ENCODE results near the gene PPIP5K1. TPM values are rescaled to one million over a fixed set of nuclear protein-coding genes. Genes with fewer than 3 reads are reported as not detected.

The PPIP5K1 gene
- total and polyA plus RNA-seq, 9 of the 15 experiments (the other 6 are each of a cell fraction or from before 2014, with no cell fraction given) = 2.5 to 74.6 (median 35.1) TPM

DNA sequence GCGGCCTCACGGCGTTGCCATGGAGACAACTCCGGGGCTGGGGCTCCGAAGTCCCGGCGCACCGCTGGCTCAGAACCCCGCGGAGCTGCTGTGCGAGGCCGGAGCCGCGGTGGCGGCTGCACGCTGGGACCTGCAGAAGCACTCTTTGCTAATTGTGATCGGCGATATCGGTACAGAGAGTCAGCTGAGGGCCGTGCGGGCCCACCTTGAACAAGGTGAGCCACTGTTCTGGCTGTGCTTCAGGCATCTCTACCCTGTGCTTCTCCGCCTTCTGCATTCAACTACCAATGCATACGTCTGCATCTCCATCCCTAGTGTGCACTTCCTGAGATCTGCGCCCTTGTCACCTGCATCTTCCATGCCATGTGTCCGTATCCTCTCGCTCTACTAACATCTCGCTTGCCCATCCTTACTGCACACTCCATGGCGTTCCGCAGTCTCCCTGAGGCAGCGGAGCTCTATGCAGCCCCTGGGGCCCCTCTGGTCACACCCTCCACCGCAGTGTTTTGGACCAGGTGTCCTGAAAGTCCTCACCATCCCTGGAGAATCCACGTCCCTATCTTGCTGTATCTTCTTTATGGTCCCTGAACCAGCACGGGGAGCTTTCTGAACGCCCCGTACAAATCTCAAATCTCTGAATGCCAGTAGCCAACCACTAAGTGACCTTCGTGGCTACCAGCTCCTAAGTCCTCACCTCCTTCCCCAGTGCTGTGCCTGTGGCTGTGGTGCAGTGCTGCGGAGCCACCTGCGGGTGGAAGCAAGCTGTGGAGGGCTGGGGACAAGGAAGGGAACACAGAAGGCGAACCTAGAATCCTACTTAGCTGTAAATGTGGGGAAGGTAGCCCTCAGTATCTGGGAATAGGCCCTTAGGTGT lies 78.8 kb downstream of the PPIP5K1 start (continued):
- TF ChIP-seq KAT7 (CRISPR knock-in tag; IDR thresholded peaks at IDR 0.05; ENCODE audit: borderline replicate concordance) = no peak
- TF ChIP-seq, protein P1, sequence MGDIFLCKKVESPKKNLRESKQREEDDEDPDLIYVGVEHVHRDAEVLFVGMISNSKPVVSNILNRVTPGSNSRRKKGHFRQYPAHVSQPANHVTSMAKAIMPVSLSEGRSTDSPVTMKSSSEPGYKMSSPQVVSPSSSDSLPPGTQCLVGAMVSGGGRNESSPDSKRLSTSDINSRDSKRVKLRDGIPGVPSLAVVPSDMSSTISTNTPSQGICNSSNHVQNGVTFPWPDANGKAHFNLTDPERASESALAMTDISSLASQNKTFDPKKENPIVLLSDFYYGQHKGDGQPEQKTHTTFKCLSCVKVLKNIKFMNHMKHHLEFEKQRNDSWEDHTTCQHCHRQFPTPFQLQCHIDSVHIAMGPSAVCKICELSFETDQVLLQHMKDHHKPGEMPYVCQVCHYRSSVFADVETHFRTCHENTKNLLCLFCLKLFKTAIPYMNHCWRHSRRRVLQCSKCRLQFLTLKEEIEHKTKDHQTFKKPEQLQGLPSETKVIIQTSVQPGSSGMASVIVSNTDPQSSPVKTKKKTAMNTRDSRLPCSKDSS (IDR thresholded peaks at IDR 0.05; ENCODE audit: low read depth, partially characterized antibody) = no peak
- TF ChIP-seq CSDE1 (IDR thresholded peaks at IDR 0.05) = peak in 1 of 2 experiments; percentile 97; a peak in 2 of 4 replicates
- no peak for TF ChIP-seq LEF1 (IDR thresholded peaks at IDR 0.05)
- TF ChIP-seq, protein P2, sequence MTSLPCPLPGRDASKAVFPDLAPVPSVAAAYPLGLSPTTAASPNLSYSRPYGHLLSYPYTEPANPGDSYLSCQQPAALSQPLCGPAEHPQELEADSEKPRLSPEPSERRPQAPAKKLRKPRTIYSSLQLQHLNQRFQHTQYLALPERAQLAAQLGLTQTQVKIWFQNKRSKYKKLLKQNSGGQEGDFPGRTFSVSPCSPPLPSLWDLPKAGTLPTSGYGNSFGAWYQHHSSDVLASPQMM (CRISPR knock-in tag; IDR thresholded peaks at IDR 0.05) = no peak
- TF ChIP-seq, protein P3, sequence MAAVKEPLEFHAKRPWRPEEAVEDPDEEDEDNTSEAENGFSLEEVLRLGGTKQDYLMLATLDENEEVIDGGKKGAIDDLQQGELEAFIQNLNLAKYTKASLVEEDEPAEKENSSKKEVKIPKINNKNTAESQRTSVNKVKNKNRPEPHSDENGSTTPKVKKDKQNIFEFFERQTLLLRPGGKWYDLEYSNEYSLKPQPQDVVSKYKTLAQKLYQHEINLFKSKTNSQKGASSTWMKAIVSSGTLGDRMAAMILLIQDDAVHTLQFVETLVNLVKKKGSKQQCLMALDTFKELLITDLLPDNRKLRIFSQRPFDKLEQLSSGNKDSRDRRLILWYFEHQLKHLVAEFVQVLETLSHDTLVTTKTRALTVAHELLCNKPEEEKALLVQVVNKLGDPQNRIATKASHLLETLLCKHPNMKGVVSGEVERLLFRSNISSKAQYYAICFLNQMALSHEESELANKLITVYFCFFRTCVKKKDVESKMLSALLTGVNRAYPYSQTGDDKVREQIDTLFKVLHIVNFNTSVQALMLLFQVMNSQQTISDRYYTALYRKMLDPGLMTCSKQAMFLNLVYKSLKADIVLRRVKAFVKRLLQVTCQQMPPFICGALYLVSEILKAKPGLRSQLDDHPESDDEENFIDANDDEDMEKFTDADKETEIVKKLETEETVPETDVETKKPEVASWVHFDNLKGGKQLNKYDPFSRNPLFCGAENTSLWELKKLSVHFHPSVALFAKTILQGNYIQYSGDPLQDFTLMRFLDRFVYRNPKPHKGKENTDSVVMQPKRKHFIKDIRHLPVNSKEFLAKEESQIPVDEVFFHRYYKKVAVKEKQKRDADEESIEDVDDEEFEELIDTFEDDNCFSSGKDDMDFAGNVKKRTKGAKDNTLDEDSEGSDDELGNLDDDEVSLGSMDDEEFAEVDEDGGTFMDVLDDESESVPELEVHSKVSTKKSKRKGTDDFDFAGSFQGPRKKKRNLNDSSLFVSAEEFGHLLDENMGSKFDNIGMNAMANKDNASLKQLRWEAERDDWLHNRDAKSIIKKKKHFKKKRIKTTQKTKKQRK (IDR thresholded peaks at IDR 0.05; ENCODE audit: borderline replicate concordance, low read depth, low read length) = no peak
- TF ChIP-seq ZNF232 (CRISPR knock-in tag; IDR thresholded peaks at IDR 0.05) = no peak
- TF ChIP-seq ARHGAP35 (IDR thresholded peaks at IDR 0.05; ENCODE audit: partially characterized antibody) = no peak
- TF ChIP-seq, protein P4, sequence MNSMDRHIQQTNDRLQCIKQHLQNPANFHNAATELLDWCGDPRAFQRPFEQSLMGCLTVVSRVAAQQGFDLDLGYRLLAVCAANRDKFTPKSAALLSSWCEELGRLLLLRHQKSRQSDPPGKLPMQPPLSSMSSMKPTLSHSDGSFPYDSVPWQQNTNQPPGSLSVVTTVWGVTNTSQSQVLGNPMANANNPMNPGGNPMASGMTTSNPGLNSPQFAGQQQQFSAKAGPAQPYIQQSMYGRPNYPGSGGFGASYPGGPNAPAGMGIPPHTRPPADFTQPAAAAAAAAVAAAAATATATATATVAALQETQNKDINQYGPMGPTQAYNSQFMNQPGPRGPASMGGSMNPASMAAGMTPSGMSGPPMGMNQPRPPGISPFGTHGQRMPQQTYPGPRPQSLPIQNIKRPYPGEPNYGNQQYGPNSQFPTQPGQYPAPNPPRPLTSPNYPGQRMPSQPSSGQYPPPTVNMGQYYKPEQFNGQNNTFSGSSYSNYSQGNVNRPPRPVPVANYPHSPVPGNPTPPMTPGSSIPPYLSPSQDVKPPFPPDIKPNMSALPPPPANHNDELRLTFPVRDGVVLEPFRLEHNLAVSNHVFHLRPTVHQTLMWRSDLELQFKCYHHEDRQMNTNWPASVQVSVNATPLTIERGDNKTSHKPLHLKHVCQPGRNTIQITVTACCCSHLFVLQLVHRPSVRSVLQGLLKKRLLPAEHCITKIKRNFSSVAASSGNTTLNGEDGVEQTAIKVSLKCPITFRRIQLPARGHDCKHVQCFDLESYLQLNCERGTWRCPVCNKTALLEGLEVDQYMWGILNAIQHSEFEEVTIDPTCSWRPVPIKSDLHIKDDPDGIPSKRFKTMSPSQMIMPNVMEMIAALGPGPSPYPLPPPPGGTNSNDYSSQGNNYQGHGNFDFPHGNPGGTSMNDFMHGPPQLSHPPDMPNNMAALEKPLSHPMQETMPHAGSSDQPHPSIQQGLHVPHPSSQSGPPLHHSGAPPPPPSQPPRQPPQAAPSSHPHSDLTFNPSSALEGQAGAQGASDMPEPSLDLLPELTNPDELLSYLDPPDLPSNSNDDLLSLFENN (IDR thresholded peaks at IDR 0.05; ENCODE audit: low read depth in 2 of 2, low read length in 2 of 2) = no peak
- no peak for TF ChIP-seq RAD51 (IDR thresholded peaks at IDR 0.05; ENCODE audit: borderline replicate concordance, low read depth)
- TF ChIP-seq ZNF707 (CRISPR knock-in tag; conservative IDR thresholded peaks at IDR 0.05) = no peak
- TF ChIP-seq, protein P5, sequence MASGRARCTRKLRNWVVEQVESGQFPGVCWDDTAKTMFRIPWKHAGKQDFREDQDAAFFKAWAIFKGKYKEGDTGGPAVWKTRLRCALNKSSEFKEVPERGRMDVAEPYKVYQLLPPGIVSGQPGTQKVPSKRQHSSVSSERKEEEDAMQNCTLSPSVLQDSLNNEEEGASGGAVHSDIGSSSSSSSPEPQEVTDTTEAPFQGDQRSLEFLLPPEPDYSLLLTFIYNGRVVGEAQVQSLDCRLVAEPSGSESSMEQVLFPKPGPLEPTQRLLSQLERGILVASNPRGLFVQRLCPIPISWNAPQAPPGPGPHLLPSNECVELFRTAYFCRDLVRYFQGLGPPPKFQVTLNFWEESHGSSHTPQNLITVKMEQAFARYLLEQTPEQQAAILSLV (tag; IDR thresholded peaks at IDR 0.05) = no peak
- TF ChIP-seq, protein P6, sequence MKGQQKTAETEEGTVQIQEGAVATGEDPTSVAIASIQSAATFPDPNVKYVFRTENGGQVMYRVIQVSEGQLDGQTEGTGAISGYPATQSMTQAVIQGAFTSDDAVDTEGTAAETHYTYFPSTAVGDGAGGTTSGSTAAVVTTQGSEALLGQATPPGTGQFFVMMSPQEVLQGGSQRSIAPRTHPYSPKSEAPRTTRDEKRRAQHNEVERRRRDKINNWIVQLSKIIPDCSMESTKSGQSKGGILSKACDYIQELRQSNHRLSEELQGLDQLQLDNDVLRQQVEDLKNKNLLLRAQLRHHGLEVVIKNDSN (CRISPR knock-in tag; IDR thresholded peaks at IDR 0.05) = peak; percentile 14; the same call in 1 of the 2 replicates
- no peak for TF ChIP-seq IRF2 (CRISPR knock-in tag; IDR thresholded peaks at IDR 0.05)
- TF ChIP-seq LARP7 (IDR thresholded peaks at IDR 0.05) = no peak

Data from K562 (cell line).